CD4-positive, alpha-beta T cell treated with Interleukin-10 for 1 hour (primary cell): ENCODE results near the gene CROCC2.
"Not testable (repeated sequence)": the region's sequence is repeated elsewhere in the genome, so short reads cannot be mapped to it uniquely, and the experiment has no call there.

Experiments used
- DNase-seq: peaks from one replicate; pipeline ENCODE4 v3.0.0-alpha.2; 2020

Gene CROCC2

GRCh38 chr2:240972636-240973521 is 66.7 kb downstream of the CROCC2 start:
- DNase-seq = no peak

GRCh38 chr2:240974771-240975572 is 68.8 kb downstream of the CROCC2 start:
- peak; percentile 54 for DNase-seq

- not testable (repeated sequence) for DNase-seq
These were observed 69.8 kb downstream of the CROCC2 start for GRCh38 chr2:240975903-240976302.

- no peak for DNase-seq
These were observed 75.1 kb downstream of the CROCC2 start for GRCh38 chr2:240981280-240981679.

GRCh38 chr2:240981871-240982800 is 76.0 kb downstream of the CROCC2 start:
- DNase-seq = no peak

- DNase-seq = no peak
These were observed 76.7 kb downstream of the CROCC2 start for GRCh38 chr2:240982821-240983281.

- peak; percentile 22 for DNase-seq
These were observed 77.3 kb downstream of the CROCC2 start for GRCh38 chr2:240983361-240983995.

- no peak for DNase-seq
These were observed 77.9 kb downstream of the CROCC2 start for GRCh38 chr2:240983996-240984498.

GRCh38 chr2:240985881-240986786 is 80.0 kb downstream of the CROCC2 start:
- no peak for DNase-seq

GRCh38 chr2:240986787-240987411 is 80.8 kb downstream of the CROCC2 start:
- DNase-seq = no peak

- no peak for DNase-seq
These were observed 81.5 kb downstream of the CROCC2 start for GRCh38 chr2:240987588-240987987.

- DNase-seq = no peak
These were observed 82.0 kb downstream of the CROCC2 start for GRCh38 chr2:240988146-240988545.

GRCh38 chr2:240988571-240989271 is 82.6 kb downstream of the CROCC2 start:
- DNase-seq = no peak

- no peak for DNase-seq
These were observed 83.5 kb downstream of the CROCC2 start for GRCh38 chr2:240989451-240990265.

GRCh38 chr2:240990266-240990529 is 84.1 kb downstream of the CROCC2 start:
- no peak for DNase-seq

GRCh38 chr2:240990726-240991377 is 84.7 kb downstream of the CROCC2 start:
- no peak for DNase-seq

GRCh38 chr2:240991378-240992263 is 85.5 kb downstream of the CROCC2 start:
- DNase-seq = no peak
